ENCODE data around the gene C12orf76.

- TF ChIP-seq CTCF (IDR thresholded peaks at IDR 0.05; ENCODE audit: insufficient read depth, low read length) (no peak), GABPA (IDR thresholded peaks at IDR 0.05; ENCODE audit: low read depth) (no peak)
Observed at GRCh38 chr12:110035534-110036104, 12.7 kb downstream of the C12orf76 start.
